ENCODE measurements around the gene ACTG2. TPM values are rescaled to one million over a fixed set of nuclear protein-coding genes. Genes with fewer than 3 reads are reported as not detected.
"Not testable (repeated sequence)": the region's sequence is repeated elsewhere in the genome, so short reads cannot be mapped to it uniquely, and the experiment has no call there.

Gene ACTG2
- total RNA-seq, 1 experiment from 2014 or later: 0.08 TPM

- no peaks in the 10 kb centered on the region for H3K27me3 ChIP-seq
- peaks cover 26% of the 10 kb centered on the region for H3K36me3 ChIP-seq
- no peak for DNase-seq
Observed at GRCh38 chr2:73930386-73930785, 37.6 kb downstream of the ACTG2 start.

GRCh38 chr2:73931531-73932500 is 39.0 kb downstream of the ACTG2 start:
- DNase-seq: no peak
- no peaks in the 10 kb centered on the region for H3K27me3 ChIP-seq
- peaks cover 12% of the 10 kb centered on the region for H3K4me1 ChIP-seq
- H3K36me3 ChIP-seq: peaks cover 38% of the 10 kb centered on the region
- no peak overlapping the region for H3K4me3 ChIP-seq
- no peaks in the 10 kb centered on the region for H3K9me3 ChIP-seq (replicated peaks)
- no peak overlapping the region for H3K27ac ChIP-seq

More at GRCh38 chr2:73930386-73930785, 37.6 kb downstream of the ACTG2 start:
- Histone ChIP-seq H3K4me1 (peaks cover 12% of the 10 kb centered on the region), H3K27ac (no peak overlapping the region), H3K4me3 (no peak overlapping the region), H3K9me3 (replicated peaks) (no peaks in the 10 kb centered on the region)

- peaks cover 41% of the 10 kb centered on the region for H3K36me3 ChIP-seq
- DNase-seq: no peak
- no peaks in the 10 kb centered on the region for H3K27me3 ChIP-seq
- H3K4me3 ChIP-seq: no peak overlapping the region
- H3K9me3 ChIP-seq (replicated peaks): no peaks in the 10 kb centered on the region
- no peak overlapping the region for H3K27ac ChIP-seq
- peaks cover 8% of the 10 kb centered on the region; the same call in 1 of the 2 replicates for H3K4me1 ChIP-seq
Observed at GRCh38 chr2:73933194-73933593, 40.4 kb downstream of the ACTG2 start.

- no peak overlapping the region for H3K27ac ChIP-seq
Observed at GRCh38 chr2:73935641-73936040, 42.8 kb downstream of the ACTG2 start.

GRCh38 chr2:73937103-73937885 is 44.5 kb downstream of the ACTG2 start:
- no peaks in the 10 kb centered on the region for H3K27me3 ChIP-seq
- no peaks in the 10 kb centered on the region for H3K9me3 ChIP-seq (replicated peaks)
- H3K36me3 ChIP-seq: peaks cover 39% of the 10 kb centered on the region
- H3K27ac ChIP-seq: no peak overlapping the region
- no peak for DNase-seq
- no peaks in the 10 kb centered on the region for H3K4me1 ChIP-seq
- H3K4me3 ChIP-seq: no peak overlapping the region

More at GRCh38 chr2:73935641-73936040, 42.8 kb downstream of the ACTG2 start:
- no peak for DNase-seq
- no peak overlapping the region for H3K4me3 ChIP-seq
- H3K36me3 ChIP-seq: peaks cover 39% of the 10 kb centered on the region
- H3K27me3 ChIP-seq: no peaks in the 10 kb centered on the region
- no peaks in the 10 kb centered on the region for H3K9me3 ChIP-seq (replicated peaks)
- H3K4me1 ChIP-seq: no peaks in the 10 kb centered on the region

- Histone ChIP-seq H3K27me3 (no peaks in the 10 kb centered on the region), H3K36me3 (peaks cover 40% of the 10 kb centered on the region), H3K9me3 (replicated peaks) (no peaks in the 10 kb centered on the region), H3K4me3 (no peak overlapping the region), H3K4me1 (no peaks in the 10 kb centered on the region), H3K27ac (no peak overlapping the region)
- no peak for DNase-seq
Observed at GRCh38 chr2:73937899-73938298, 45.1 kb downstream of the ACTG2 start.

GRCh38 chr2:73938718-73939352 is 46.0 kb downstream of the ACTG2 start:
- no peaks in the 10 kb centered on the region for H3K27me3 ChIP-seq
- H3K9me3 ChIP-seq (replicated peaks): no peaks in the 10 kb centered on the region
- H3K4me1 ChIP-seq: no peaks in the 10 kb centered on the region
- H3K4me3 ChIP-seq: no peak overlapping the region
- DNase-seq: no peak
- H3K27ac ChIP-seq: no peak overlapping the region
- peaks cover 43% of the 10 kb centered on the region for H3K36me3 ChIP-seq

- no peak overlapping the region for H3K4me3 ChIP-seq
- no peak overlapping the region for H3K27ac ChIP-seq
- no peaks in the 10 kb centered on the region for H3K9me3 ChIP-seq (replicated peaks)
- no peaks in the 10 kb centered on the region for H3K4me1 ChIP-seq
- DNase-seq: no peak
- peaks cover 44% of the 10 kb centered on the region for H3K36me3 ChIP-seq
- no peaks in the 10 kb centered on the region for H3K27me3 ChIP-seq
Observed at GRCh38 chr2:73939419-73939818, 46.6 kb downstream of the ACTG2 start.

GRCh38 chr2:73940066-73940465 is 47.3 kb downstream of the ACTG2 start:
- H3K36me3 ChIP-seq: peaks cover 48% of the 10 kb centered on the region
- H3K27ac ChIP-seq; H3K4me3 ChIP-seq; DNase-seq; H3K27me3 ChIP-seq; H3K9me3 ChIP-seq (replicated peaks); H3K4me1 ChIP-seq: not testable (repeated sequence)

GRCh38 chr2:73942664-73943063 is 49.9 kb downstream of the ACTG2 start:
- no peak for DNase-seq
- Histone ChIP-seq H3K4me1 (no peaks in the 10 kb centered on the region), H3K27me3 (no peaks in the 10 kb centered on the region), H3K27ac (no peak overlapping the region), H3K36me3 (peaks cover 53% of the 10 kb centered on the region), H3K9me3 (replicated peaks) (no peaks in the 10 kb centered on the region), H3K4me3 (no peak overlapping the region)

- DNase-seq: no peak
- no peak overlapping the region for H3K4me3 ChIP-seq
- H3K27ac ChIP-seq: no peak overlapping the region
- no peaks in the 10 kb centered on the region for H3K27me3 ChIP-seq
- no peaks in the 10 kb centered on the region for H3K9me3 ChIP-seq (replicated peaks)
- H3K4me1 ChIP-seq: no peaks in the 10 kb centered on the region
- peaks cover 62% of the 10 kb centered on the region for H3K36me3 ChIP-seq
Observed at GRCh38 chr2:73944714-73945113, 51.9 kb downstream of the ACTG2 start.

GRCh38 chr2:73946215-73946614 is 53.4 kb downstream of the ACTG2 start:
- H3K4me1 ChIP-seq: no peaks in the 10 kb centered on the region
- H3K27ac ChIP-seq: no peak overlapping the region
- DNase-seq: no peak
- peaks cover 76% of the 10 kb centered on the region for H3K36me3 ChIP-seq
- H3K9me3 ChIP-seq (replicated peaks): no peaks in the 10 kb centered on the region
- no peak overlapping the region for H3K4me3 ChIP-seq
- H3K27me3 ChIP-seq: no peaks in the 10 kb centered on the region

- Histone ChIP-seq H3K4me1 (no peaks in the 10 kb centered on the region), H3K27me3 (no peaks in the 10 kb centered on the region), H3K27ac (no peak overlapping the region), H3K36me3 (peaks cover 81% of the 10 kb centered on the region), H3K9me3 (replicated peaks) (no peaks in the 10 kb centered on the region), H3K4me3 (no peak overlapping the region)
- DNase-seq: no peak
Observed at GRCh38 chr2:73946666-73947065, 53.9 kb downstream of the ACTG2 start.

GRCh38 chr2:73947412-73948018 is 54.7 kb downstream of the ACTG2 start:
- no peak for DNase-seq
- H3K4me3 ChIP-seq: no peak overlapping the region
- H3K36me3 ChIP-seq: peaks cover 83% of the 10 kb centered on the region
- H3K27ac ChIP-seq: no peak overlapping the region
- no peaks in the 10 kb centered on the region for H3K9me3 ChIP-seq (replicated peaks)
- no peaks in the 10 kb centered on the region for H3K27me3 ChIP-seq
- H3K4me1 ChIP-seq: no peaks in the 10 kb centered on the region
